ENCODE results near the gene USH1C. TPM values are rescaled to one million over a fixed set of nuclear protein-coding genes. Genes with fewer than 3 reads are reported as not detected.
A peak's percentile ranks its signal among the peaks of the same experiment; 100 is the strongest.

The USH1C gene
- total RNA-seq, 1 donor from 2014 or later, result not detected

- no peak for DNase-seq (ENCODE audit: low read depth)
Observed at GRCh38 chr11:17477361-17477760, 66.9 kb downstream of the USH1C start.

GRCh38 chr11:17477084-17477333 is 67.2 kb downstream of the USH1C start:
- DNase-seq (ENCODE audit: low read depth), result no peak

- DNase-seq (ENCODE audit: low read depth), result no peak
Observed at GRCh38 chr11:17476317-17477083, 67.7 kb downstream of the USH1C start, which contains the start of gene ABCC8. Gene ABCC8, minus strand, starts transcription at chr11:17476845. Its CDS starts 69 bp downstream, at chr11:17476776.

- no peak for DNase-seq (ENCODE audit: low read depth)
Observed at GRCh38 chr11:17475666-17476316, 68.4 kb downstream of the USH1C start.

GRCh38 chr11:17473071-17473744 is 71.0 kb downstream of the USH1C start:
- peak; percentile 43 for DNase-seq (ENCODE audit: low read depth)

GRCh38 chr11:17472467-17472866 is 71.7 kb downstream of the USH1C start:
- DNase-seq (ENCODE audit: low read depth), result no peak

- DNase-seq (ENCODE audit: low read depth), result no peak
Observed at GRCh38 chr11:17471501-17471900, 72.7 kb downstream of the USH1C start.

GRCh38 chr11:17469998-17470397 is 74.2 kb downstream of the USH1C start:
- DNase-seq (ENCODE audit: low read depth), result no peak

- DNase-seq (ENCODE audit: low read depth), result no peak
Observed at GRCh38 chr11:17468122-17468521, 76.1 kb downstream of the USH1C start.

GRCh38 chr11:17463546-17464174 is 80.6 kb downstream of the USH1C start:
- no peak for DNase-seq (ENCODE audit: low read depth)

GRCh38 chr11:17462940-17463339 is 81.3 kb downstream of the USH1C start:
- DNase-seq (ENCODE audit: low read depth), result no peak

- DNase-seq (ENCODE audit: low read depth), result no peak
Observed at GRCh38 chr11:17460406-17460805, 83.8 kb downstream of the USH1C start.

- no peak for DNase-seq (ENCODE audit: low read depth)
Observed at GRCh38 chr11:17459236-17459896, 84.8 kb downstream of the USH1C start.

GRCh38 chr11:17458268-17458667 is 85.9 kb downstream of the USH1C start:
- no peak for DNase-seq (ENCODE audit: low read depth)

- DNase-seq (ENCODE audit: low read depth), result no peak
Observed at GRCh38 chr11:17457396-17458173, 86.6 kb downstream of the USH1C start.

GRCh38 chr11:17452668-17453067 is 91.5 kb downstream of the USH1C start:
- DNase-seq (ENCODE audit: low read depth), result no peak

GRCh38 chr11:17449158-17449557 is 95.1 kb downstream of the USH1C start:
- no peak for DNase-seq (ENCODE audit: low read depth)

- DNase-seq (ENCODE audit: low read depth), result no peak
Observed at GRCh38 chr11:17446482-17446881, 97.7 kb downstream of the USH1C start.

- peak; percentile 76 for DNase-seq (ENCODE audit: low read depth)
Observed at GRCh38 chr11:17445240-17445795, 98.9 kb downstream of the USH1C start.

Measured in myocyte (in vitro differentiated cells).